HEK293 (cell line): ENCODE data around the gene PIP4K2A.

Experiments used
- CTCF ChIA-PET: fragments of 350-600 bp; formaldehyde crosslinking; extraction: SDS; loops from one replicate; lab custom pipeline; 2021; ENCODE audit warnings: antibody characterized with exemption; lab: Yijun Ruan, JAX
- POLR2A ChIA-PET: fragments of 300-600 bp; formaldehyde crosslinking; extraction: SDS; loops from one replicate; lab custom pipeline; 2020; ENCODE audit warnings: antibody characterized with exemption, inconsistent platforms; lab: Yijun Ruan, JAX
- H3K27ac ChIP-seq: fragments of 200-500 bp; sonication (Bioruptor generic); 2 replicates; pipeline ENCODE4 v1.5.1; 2014; ENCODE audit warnings: low read depth, low read length, control low read depth, inconsistent platforms; ENCODE audit errors: extremely low read depth
- H3K36me3 ChIP-seq, 2 experiments: fragments of 200-500 bp in 1 of 2; sonication (Bioruptor generic) in 1 of 2; 1 replicate in 1 of 2; 2 replicates in 1 of 2; pipeline ENCODE4 v1.5.1; 2014 to 2017; ENCODE audit warnings: inconsistent platforms in 2 of 2, low read length in 2 of 2; ENCODE audit not compliant: control insufficient read depth in 2 of 2, insufficient read depth in 1 of 2
- H3K4me1 ChIP-seq: fragments of 200-500 bp; sonication (Bioruptor generic); 2 replicates; pipeline ENCODE4 v1.5.1; 2014; ENCODE audit warnings: mild to moderate bottlenecking, low read length, inconsistent platforms; ENCODE audit not compliant: control insufficient read depth, insufficient read depth
- H3K4me3 ChIP-seq: 2 replicates; pipeline ENCODE4 v1.5.1; 2011; ENCODE audit warnings: low read depth, mild to moderate bottlenecking, control low read depth, low read length, moderate library complexity
- H3K9me3 ChIP-seq: fragments of 200-500 bp; sonication (Bioruptor generic); 2 replicates; pipeline ENCODE4 v1.5.1; 2014; ENCODE audit warnings: low read depth, low read length, inconsistent platforms; ENCODE audit not compliant: control insufficient read depth, insufficient read depth
- MEIS1 ChIP-seq: sonication (generic); formaldehyde crosslinking; IDR thresholded peaks from 2 replicates; pipeline ENCODE4 v1.8.1; 2022; ENCODE audit warnings: missing genetic modification reagents, mild to moderate bottlenecking, borderline replicate concordance
- MYNN ChIP-seq: fragments of 450-650 bp; formaldehyde crosslinking; IDR thresholded peaks from 2 replicates; pipeline ENCODE4 v1.5.1; 2016; ENCODE audit warnings: missing biosample characterization, missing genetic modification characterization, borderline replicate concordance
- MZF1 ChIP-seq: fragments of 450-650 bp; formaldehyde crosslinking; IDR thresholded peaks from 2 replicates; pipeline ENCODE4 v1.5.1; 2017; ENCODE audit warnings: missing biosample characterization, missing genetic modification characterization, borderline replicate concordance
- ZBTB17 ChIP-seq: fragments of 450-650 bp; formaldehyde crosslinking; IDR thresholded peaks from 2 replicates; pipeline ENCODE4 v1.5.1; 2016; ENCODE audit warnings: missing biosample characterization, missing genetic modification characterization
- ZBTB20 ChIP-seq: fragments of 450-650 bp; formaldehyde crosslinking; IDR thresholded peaks from 2 replicates; pipeline ENCODE4 v1.5.1; 2016; ENCODE audit warnings: missing biosample characterization, missing genetic modification characterization
- ZEB2 ChIP-seq: fragments of 450-650 bp; formaldehyde crosslinking; IDR thresholded peaks from 2 replicates; pipeline ENCODE4 v1.5.1; 2016; ENCODE audit warnings: missing biosample characterization, missing genetic modification characterization
- ZNF10 ChIP-seq: fragments of 450-650 bp; formaldehyde crosslinking; IDR thresholded peaks from 2 replicates; pipeline ENCODE4 v1.5.1; 2017; ENCODE audit warnings: missing biosample characterization, missing genetic modification characterization
- ZNF324 ChIP-seq: fragments of 450-650 bp; formaldehyde crosslinking; IDR thresholded peaks from 2 replicates; pipeline ENCODE4 v1.5.1; 2016; ENCODE audit warnings: missing biosample characterization, missing genetic modification characterization
- ZNF391 ChIP-seq: fragments of 450-650 bp; formaldehyde crosslinking; IDR thresholded peaks from 2 replicates; pipeline ENCODE4 v1.5.1; 2016; ENCODE audit warnings: low read depth, missing biosample characterization, missing genetic modification characterization, borderline replicate concordance
- ZNF416 ChIP-seq: fragments of 450-650 bp; formaldehyde crosslinking; IDR thresholded peaks from 2 replicates; pipeline ENCODE4 v1.5.1; 2016; ENCODE audit warnings: missing biosample characterization, missing genetic modification characterization
- ZNF473 ChIP-seq: fragments of 450-650 bp; formaldehyde crosslinking; IDR thresholded peaks from 2 replicates; pipeline ENCODE4 v1.5.1; 2017; ENCODE audit warnings: missing biosample characterization, missing genetic modification characterization
- ZNF48 ChIP-seq: fragments of 450-650 bp; formaldehyde crosslinking; IDR thresholded peaks from 2 replicates; pipeline ENCODE4 v1.5.1; 2016; ENCODE audit warnings: missing biosample characterization, missing genetic modification characterization
- ZNF621 ChIP-seq: fragments of 450-650 bp; formaldehyde crosslinking; IDR thresholded peaks from 2 replicates; pipeline ENCODE4 v1.5.1; 2017; ENCODE audit warnings: missing biosample characterization, missing genetic modification characterization
- ZNF629 ChIP-seq: fragments of 450-650 bp; formaldehyde crosslinking; IDR thresholded peaks from 2 replicates; pipeline ENCODE4 v1.5.1; 2017; ENCODE audit warnings: missing biosample characterization, missing genetic modification characterization
- ZNF664 ChIP-seq: fragments of 450-650 bp; formaldehyde crosslinking; IDR thresholded peaks from 2 replicates; pipeline ENCODE4 v1.5.1; 2016; ENCODE audit warnings: missing biosample characterization, missing genetic modification characterization
- ZXDB ChIP-seq: fragments of 450-650 bp; formaldehyde crosslinking; IDR thresholded peaks from 2 replicates; pipeline ENCODE4 v1.5.1; 2016; ENCODE audit warnings: missing biosample characterization, missing genetic modification characterization
- TF ChIP-seq, protein P1 (sequence below): fragments of 450-650 bp; formaldehyde crosslinking; IDR thresholded peaks from 2 replicates; pipeline ENCODE4 v1.5.1; 2016; ENCODE audit warnings: missing biosample characterization, missing genetic modification characterization
- TF ChIP-seq, protein P2 (sequence below): fragments of 450-650 bp; formaldehyde crosslinking; IDR thresholded peaks from 2 replicates; pipeline ENCODE4 v1.5.1; 2016; ENCODE audit warnings: missing biosample characterization, missing genetic modification characterization
- TF ChIP-seq, protein P3 (sequence below): fragments of 450-650 bp; formaldehyde crosslinking; IDR thresholded peaks from 2 replicates; pipeline ENCODE4 v1.5.1; 2017; ENCODE audit warnings: missing biosample characterization, missing genetic modification characterization
- TF ChIP-seq, protein P4 (sequence below): fragments of 450-650 bp; formaldehyde crosslinking; IDR thresholded peaks from 2 replicates; pipeline ENCODE4 v1.5.1; 2016; ENCODE audit warnings: missing biosample characterization, missing genetic modification characterization, borderline replicate concordance

The PIP4K2A gene

DNA sequence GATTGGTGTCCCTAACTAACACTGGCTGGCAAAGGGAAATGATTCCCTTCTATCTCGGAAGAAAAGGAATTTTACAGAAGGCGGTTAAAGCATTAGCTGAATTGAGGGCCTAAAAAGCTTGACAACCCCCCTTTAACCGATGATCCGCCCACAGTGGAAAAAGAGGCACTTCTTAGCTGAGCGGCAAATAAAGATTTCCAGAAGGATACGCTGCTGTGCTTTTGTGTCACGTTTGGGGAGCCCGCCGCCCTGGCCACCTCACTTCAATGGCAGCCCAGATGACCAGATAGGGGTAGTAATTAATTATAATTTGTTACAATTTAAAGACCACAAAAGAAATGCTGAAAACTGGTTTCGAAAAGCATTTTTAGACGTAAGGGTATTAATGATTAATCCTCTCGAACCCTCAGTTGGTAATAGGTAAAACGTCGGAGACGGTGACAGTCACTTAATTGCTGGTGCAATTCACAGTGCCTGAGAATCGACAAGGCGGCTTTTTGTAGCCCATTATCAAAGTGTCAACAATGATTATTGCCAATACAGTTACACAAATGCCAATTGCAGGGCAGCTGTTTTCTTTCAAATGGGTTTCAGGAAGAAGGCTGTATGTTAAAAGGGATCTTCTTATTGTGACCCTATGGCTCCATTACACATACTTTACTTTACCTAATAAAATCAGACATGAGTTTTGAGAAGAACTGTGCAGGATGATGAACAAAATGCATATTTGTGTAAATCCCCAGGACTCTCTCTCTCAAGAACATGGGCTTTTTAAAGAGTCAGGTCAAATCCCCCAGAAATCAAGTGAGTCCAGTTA is 154.1 kb downstream of the PIP4K2A start:
- H3K36me3 ChIP-seq, result peaks cover 0 to 3% of the 10 kb centered on the region in 2 experiments; a peak in 1 of 3 replicates
- H3K4me3 ChIP-seq, result no peak overlapping the region
- ChIA-PET CTCF (interaction anchor here (1.2 kb wide), 1 partner anchor 14 kb away, joined by 5 read pairs; no protein-coding TSS in a partner anchor), POLR2A (no interaction called here)
- TF ChIP-seq ZNF391 (tag by site-specific recombination) (no peak), ZBTB20 (tag by site-specific recombination) (0 out of 2 replicates have a peak, but pooled peaks have one; percentile 28), ZXDB (tag by site-specific recombination) (no peak), ZBTB17 (tag by site-specific recombination) (0 out of 2 replicates have a peak, but pooled peaks have one; percentile 12), MZF1 (peak; percentile 93)
- TF ChIP-seq, protein P1, sequence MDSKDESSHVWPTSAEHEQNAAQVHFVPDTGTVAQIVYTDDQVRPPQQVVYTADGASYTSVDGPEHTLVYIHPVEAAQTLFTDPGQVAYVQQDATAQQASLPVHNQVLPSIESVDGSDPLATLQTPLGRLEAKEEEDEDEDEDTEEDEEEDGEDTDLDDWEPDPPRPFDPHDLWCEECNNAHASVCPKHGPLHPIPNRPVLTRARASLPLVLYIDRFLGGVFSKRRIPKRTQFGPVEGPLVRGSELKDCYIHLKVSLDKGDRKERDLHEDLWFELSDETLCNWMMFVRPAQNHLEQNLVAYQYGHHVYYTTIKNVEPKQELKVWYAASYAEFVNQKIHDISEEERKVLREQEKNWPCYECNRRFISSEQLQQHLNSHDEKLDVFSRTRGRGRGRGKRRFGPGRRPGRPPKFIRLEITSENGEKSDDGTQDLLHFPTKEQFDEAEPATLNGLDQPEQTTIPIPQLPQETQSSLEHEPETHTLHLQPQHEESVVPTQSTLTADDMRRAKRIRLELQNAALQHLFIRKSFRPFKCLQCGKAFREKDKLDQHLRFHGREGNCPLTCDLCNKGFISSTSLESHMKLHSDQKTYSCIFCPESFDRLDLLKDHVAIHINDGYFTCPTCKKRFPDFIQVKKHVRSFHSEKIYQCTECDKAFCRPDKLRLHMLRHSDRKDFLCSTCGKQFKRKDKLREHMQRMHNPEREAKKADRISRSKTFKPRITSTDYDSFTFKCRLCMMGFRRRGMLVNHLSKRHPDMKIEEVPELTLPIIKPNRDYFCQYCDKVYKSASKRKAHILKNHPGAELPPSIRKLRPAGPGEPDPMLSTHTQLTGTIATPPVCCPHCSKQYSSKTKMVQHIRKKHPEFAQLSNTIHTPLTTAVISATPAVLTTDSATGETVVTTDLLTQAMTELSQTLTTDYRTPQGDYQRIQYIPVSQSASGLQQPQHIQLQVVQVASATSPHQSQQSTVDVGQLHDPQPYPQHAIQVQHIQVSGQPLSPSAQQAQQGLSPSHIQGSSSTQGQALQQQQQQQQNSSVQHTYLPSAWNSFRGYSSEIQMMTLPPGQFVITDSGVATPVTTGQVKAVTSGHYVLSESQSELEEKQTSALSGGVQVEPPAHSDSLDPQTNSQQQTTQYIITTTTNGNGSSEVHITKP (tag by site-specific recombination), result peak; percentile 32; the same call in 1 of the 2 replicates
- TF ChIP-seq, protein P2, sequence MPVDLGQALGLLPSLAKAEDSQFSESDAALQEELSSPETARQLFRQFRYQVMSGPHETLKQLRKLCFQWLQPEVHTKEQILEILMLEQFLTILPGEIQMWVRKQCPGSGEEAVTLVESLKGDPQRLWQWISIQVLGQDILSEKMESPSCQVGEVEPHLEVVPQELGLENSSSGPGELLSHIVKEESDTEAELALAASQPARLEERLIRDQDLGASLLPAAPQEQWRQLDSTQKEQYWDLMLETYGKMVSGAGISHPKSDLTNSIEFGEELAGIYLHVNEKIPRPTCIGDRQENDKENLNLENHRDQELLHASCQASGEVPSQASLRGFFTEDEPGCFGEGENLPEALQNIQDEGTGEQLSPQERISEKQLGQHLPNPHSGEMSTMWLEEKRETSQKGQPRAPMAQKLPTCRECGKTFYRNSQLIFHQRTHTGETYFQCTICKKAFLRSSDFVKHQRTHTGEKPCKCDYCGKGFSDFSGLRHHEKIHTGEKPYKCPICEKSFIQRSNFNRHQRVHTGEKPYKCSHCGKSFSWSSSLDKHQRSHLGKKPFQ (tag by site-specific recombination), result no peak
- H3K4me1 ChIP-seq, result peaks cover 6% of the 10 kb centered on the region
- H3K27ac ChIP-seq, result no peak overlapping the region
- no peaks in the 10 kb centered on the region for H3K9me3 ChIP-seq

DNA sequence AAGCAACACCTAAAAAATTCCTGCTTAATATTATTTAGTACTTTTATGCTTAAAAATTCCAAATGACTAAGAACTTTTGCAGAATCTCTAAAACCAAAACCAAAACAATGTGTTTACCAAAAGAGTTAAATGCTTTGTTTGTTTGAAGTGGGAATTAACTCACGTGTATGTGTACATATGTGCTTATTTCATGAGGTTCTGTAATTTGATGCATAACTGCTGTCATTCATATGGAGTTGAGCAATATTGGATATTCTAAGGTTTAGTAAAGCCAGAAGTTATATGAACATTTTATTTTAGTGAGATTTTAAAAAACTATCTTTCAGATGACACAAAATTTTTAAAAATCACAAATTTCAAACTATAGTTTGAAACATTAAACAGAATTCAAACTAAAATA is 157.1 kb downstream of the PIP4K2A start:
- H3K9me3 ChIP-seq, result no peaks in the 10 kb centered on the region
- no peak for TF ChIP-seq ZNF10 (tag by site-specific recombination)
- TF ChIP-seq, protein P3, sequence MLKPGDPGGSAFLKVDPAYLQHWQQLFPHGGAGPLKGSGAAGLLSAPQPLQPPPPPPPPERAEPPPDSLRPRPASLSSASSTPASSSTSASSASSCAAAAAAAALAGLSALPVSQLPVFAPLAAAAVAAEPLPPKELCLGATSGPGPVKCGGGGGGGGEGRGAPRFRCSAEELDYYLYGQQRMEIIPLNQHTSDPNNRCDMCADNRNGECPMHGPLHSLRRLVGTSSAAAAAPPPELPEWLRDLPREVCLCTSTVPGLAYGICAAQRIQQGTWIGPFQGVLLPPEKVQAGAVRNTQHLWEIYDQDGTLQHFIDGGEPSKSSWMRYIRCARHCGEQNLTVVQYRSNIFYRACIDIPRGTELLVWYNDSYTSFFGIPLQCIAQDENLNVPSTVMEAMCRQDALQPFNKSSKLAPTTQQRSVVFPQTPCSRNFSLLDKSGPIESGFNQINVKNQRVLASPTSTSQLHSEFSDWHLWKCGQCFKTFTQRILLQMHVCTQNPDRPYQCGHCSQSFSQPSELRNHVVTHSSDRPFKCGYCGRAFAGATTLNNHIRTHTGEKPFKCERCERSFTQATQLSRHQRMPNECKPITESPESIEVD (tag by site-specific recombination), result peak; percentile 64; the same call in 1 of the 2 replicates
- TF ChIP-seq, all 188 proteins: peak for 1
- peaks cover 21% of the 10 kb centered on the region for H3K4me1 ChIP-seq
- H3K36me3 ChIP-seq, result no peaks in the 10 kb centered on the region
- H3K27ac ChIP-seq, result no peak overlapping the region
- ChIA-PET POLR2A (no interaction called here), CTCF (no interaction called here)
- no peak overlapping the region for H3K4me3 ChIP-seq

DNA sequence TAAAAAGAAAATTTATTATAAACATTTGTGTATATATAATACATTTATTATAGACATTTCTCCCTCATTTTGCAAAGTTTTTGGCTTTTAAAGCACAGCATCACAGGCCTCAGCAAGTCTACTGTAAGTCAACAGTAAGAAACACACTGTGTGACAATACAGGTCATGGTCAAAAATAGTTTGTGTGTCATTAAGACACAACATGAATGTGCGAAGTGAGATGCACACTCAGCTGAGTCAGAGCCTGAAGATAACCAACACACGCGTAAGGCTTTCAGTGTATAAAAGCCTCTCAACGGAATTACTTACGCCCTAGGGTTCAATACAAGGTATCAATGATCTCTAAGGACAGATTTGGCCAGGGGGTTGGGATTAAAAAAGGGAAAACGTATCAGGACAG is 157.6 kb downstream of the PIP4K2A start:
- POLR2A ChIA-PET, result no interaction called here
- H3K4me1 ChIP-seq, result peaks cover 27% of the 10 kb centered on the region
- no peaks in the 10 kb centered on the region for H3K36me3 ChIP-seq
- no peak overlapping the region for H3K4me3 ChIP-seq
- H3K27ac ChIP-seq, result no peak overlapping the region
- no peaks in the 10 kb centered on the region for H3K9me3 ChIP-seq
- CTCF ChIA-PET, result no interaction called here
- TF ChIP-seq ZNF48 (tag by site-specific recombination) (no peak), ZEB2 (tag by site-specific recombination) (0 out of 2 replicates have a peak, but pooled peaks have one; percentile 18), ZNF473 (no peak), MEIS1 (CRISPR knock-in tag) (no peak), ZNF324 (tag by site-specific recombination) (no peak), ZNF629 (tag by site-specific recombination) (peak; percentile 52; the same call in 1 of the 2 replicates), ZNF416 (tag by site-specific recombination) (no peak), ZNF621 (tag by site-specific recombination) (no peak), ZNF664 (tag by site-specific recombination) (peak; percentile 20; the same call in 1 of the 2 replicates), MYNN (tag by site-specific recombination) (peak; percentile 67)
- TF ChIP-seq, protein P4, sequence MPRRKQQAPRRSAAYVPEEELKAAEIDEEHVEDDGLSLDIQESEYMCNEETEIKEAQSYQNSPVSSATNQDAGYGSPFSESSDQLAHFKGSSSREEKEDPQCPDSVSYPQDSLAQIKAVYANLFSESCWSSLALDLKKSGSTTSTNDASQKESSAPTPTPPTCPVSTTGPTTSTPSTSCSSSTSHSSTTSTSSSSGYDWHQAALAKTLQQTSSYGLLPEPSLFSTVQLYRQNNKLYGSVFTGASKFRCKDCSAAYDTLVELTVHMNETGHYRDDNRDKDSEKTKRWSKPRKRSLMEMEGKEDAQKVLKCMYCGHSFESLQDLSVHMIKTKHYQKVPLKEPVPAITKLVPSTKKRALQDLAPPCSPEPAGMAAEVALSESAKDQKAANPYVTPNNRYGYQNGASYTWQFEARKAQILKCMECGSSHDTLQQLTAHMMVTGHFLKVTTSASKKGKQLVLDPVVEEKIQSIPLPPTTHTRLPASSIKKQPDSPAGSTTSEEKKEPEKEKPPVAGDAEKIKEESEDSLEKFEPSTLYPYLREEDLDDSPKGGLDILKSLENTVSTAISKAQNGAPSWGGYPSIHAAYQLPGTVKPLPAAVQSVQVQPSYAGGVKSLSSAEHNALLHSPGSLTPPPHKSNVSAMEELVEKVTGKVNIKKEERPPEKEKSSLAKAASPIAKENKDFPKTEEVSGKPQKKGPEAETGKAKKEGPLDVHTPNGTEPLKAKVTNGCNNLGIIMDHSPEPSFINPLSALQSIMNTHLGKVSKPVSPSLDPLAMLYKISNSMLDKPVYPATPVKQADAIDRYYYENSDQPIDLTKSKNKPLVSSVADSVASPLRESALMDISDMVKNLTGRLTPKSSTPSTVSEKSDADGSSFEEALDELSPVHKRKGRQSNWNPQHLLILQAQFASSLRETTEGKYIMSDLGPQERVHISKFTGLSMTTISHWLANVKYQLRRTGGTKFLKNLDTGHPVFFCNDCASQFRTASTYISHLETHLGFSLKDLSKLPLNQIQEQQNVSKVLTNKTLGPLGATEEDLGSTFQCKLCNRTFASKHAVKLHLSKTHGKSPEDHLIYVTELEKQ (tag by site-specific recombination), result no peak
